ENCODE results near the gene MRPL55.

The MRPL55 gene

GRCh38 chr1:228083871-228084278 lies 25.2 kb downstream of the MRPL55 start:
- peak overlapping the region; percentile 70 for H3K4me3 ChIP-seq (ENCODE audit: low read length)
- H4K5ac ChIP-seq (ENCODE audit: low read length), result no peak overlapping the region
- no peak overlapping the region for H2BK5ac ChIP-seq (ENCODE audit: low read length)
- no peak overlapping the region for H3K4ac ChIP-seq (ENCODE audit: low read depth, low read length)
- peaks cover 8% of the 10 kb centered on the region for H3K36me3 ChIP-seq (ENCODE audit: control insufficient read depth, insufficient read depth, low read length)
- no peak overlapping the region for H2BK15ac ChIP-seq (replicated peaks; ENCODE audit: low read depth)
- peak overlapping the region; percentile 61 for H3K4me2 ChIP-seq (ENCODE audit: low read length)
- peak overlapping the region; percentile 97 for H3K56ac ChIP-seq (ENCODE audit: low read length)
- H3K27ac ChIP-seq (ENCODE audit: low read depth, low read length), result no peak overlapping the region
- H4K8ac ChIP-seq (ENCODE audit: low read depth, low read length), result no peak overlapping the region
- peak overlapping the region; percentile 97 for H3K23ac ChIP-seq (ENCODE audit: low read length)
- H3K79me2 ChIP-seq (ENCODE audit: control insufficient read depth, insufficient read depth, low read length), result peaks cover 63% of the 10 kb centered on the region
- H3K27me3 ChIP-seq (ENCODE audit: insufficient read depth, low read length, poor library complexity), result no peaks in the 10 kb centered on the region
- WGBS (ENCODE audit: extremely low coverage, insufficient coverage, low lambda C conversion rate), result no CpG with 5 or more reads among the region's 17 CpGs
- no peak overlapping the region for H3K18ac ChIP-seq (ENCODE audit: low read length)
- H3K79me1 ChIP-seq (ENCODE audit: low read length), result peaks cover 4% of the 10 kb centered on the region
- no peak overlapping the region for H2BK120ac ChIP-seq (ENCODE audit: low read depth, low read length)
- H3K4me1 ChIP-seq (ENCODE audit: control insufficient read depth, low read depth, low read length), result peaks cover 20% of the 10 kb centered on the region
- no peak for DNase-seq
- H2AK5ac ChIP-seq (ENCODE audit: low read length), result no peak overlapping the region
- H3K9ac ChIP-seq (ENCODE audit: low read length), result peak overlapping the region; percentile 88

- Histone ChIP-seq H2BK120ac (ENCODE audit: low read depth, low read length) (peak overlapping the region; percentile 4), H3K79me1 (ENCODE audit: low read length) (peaks cover 4% of the 10 kb centered on the region), H3K79me2 (ENCODE audit: control insufficient read depth, insufficient read depth, low read length) (peaks cover 56% of the 10 kb centered on the region), H3K4me3 (ENCODE audit: low read length) (peak overlapping the region; percentile 70), H3K9ac (ENCODE audit: low read length) (peak overlapping the region; percentile 88), H3K4me1 (ENCODE audit: control insufficient read depth, low read depth, low read length) (peaks cover 16% of the 10 kb centered on the region), H3K4me2 (ENCODE audit: low read length) (peak overlapping the region; percentile 61), H3K27ac (ENCODE audit: low read depth, low read length) (peak overlapping the region; percentile 76), H2AK5ac (ENCODE audit: low read length) (peak overlapping the region; percentile 64), H3K36me3 (ENCODE audit: control insufficient read depth, insufficient read depth, low read length) (peaks cover 3% of the 10 kb centered on the region), H3K27me3 (ENCODE audit: insufficient read depth, low read length, poor library complexity) (no peaks in the 10 kb centered on the region), H2BK15ac (replicated peaks; ENCODE audit: low read depth) (no peak overlapping the region), H4K5ac (ENCODE audit: low read length) (no peak overlapping the region), H3K56ac (ENCODE audit: low read length) (peak overlapping the region; percentile 97), H2BK5ac (ENCODE audit: low read length) (peak overlapping the region; percentile 44), H3K23ac (ENCODE audit: low read length) (peak overlapping the region; percentile 97), H4K8ac (ENCODE audit: low read depth, low read length) (peak overlapping the region; percentile 84), H3K18ac (ENCODE audit: low read length) (peak overlapping the region; percentile 84), H3K4ac (ENCODE audit: low read depth, low read length) (peak overlapping the region; percentile 97)
- peak; percentile 41 for DNase-seq
- no CpG with 5 or more reads among the region's 79 CpGs for WGBS (ENCODE audit: extremely low coverage, insufficient coverage, low lambda C conversion rate)
These were observed 25.9 kb downstream of the MRPL55 start for GRCh38 chr1:228082918-228083870.

- peaks cover 4% of the 10 kb centered on the region for H3K79me1 ChIP-seq (ENCODE audit: low read length)
- peak within 1 kb of the TSS; percentile 73 for H3K4me2 ChIP-seq (ENCODE audit: low read length)
- DNase-seq, result peak; percentile 94
- peak within 1 kb of the TSS; percentile 4 for H2BK120ac ChIP-seq (ENCODE audit: low read depth, low read length)
- H2BK5ac ChIP-seq (ENCODE audit: low read length), result peak within 1 kb of the TSS; percentile 44
- peak within 1 kb of the TSS; percentile 89 for H3K9ac ChIP-seq (ENCODE audit: low read length)
- WGBS (ENCODE audit: extremely low coverage, insufficient coverage, low lambda C conversion rate), result no CpG with 5 or more reads among the region's 87 CpGs
- H3K27ac ChIP-seq (ENCODE audit: low read depth, low read length), result peak within 1 kb of the TSS; percentile 76
- peak within 1 kb of the TSS; percentile 70 for H3K4me3 ChIP-seq (ENCODE audit: low read length)
- H3K79me2 ChIP-seq (ENCODE audit: control insufficient read depth, insufficient read depth, low read length), result peaks cover 48% of the 10 kb centered on the region
- peak within 1 kb of the TSS; percentile 97 for H3K56ac ChIP-seq (ENCODE audit: low read length)
- H3K4ac ChIP-seq (ENCODE audit: low read depth, low read length), result peak within 1 kb of the TSS; percentile 97
- H4K5ac ChIP-seq (ENCODE audit: low read length), result no peak within 1 kb of the TSS
- no peaks in the 10 kb centered on the region for H3K36me3 ChIP-seq (ENCODE audit: control insufficient read depth, insufficient read depth, low read length)
- H3K4me1 ChIP-seq (ENCODE audit: control insufficient read depth, low read depth, low read length), result peaks cover 14% of the 10 kb centered on the region
- H2BK15ac ChIP-seq (replicated peaks; ENCODE audit: low read depth), result no peak within 1 kb of the TSS
- peak within 1 kb of the TSS; percentile 97 for H3K23ac ChIP-seq (ENCODE audit: low read length)
- peak within 1 kb of the TSS; percentile 88 for H3K18ac ChIP-seq (ENCODE audit: low read length)
- peak within 1 kb of the TSS; percentile 64 for H2AK5ac ChIP-seq (ENCODE audit: low read length)
- no peaks in the 10 kb centered on the region for H3K27me3 ChIP-seq (ENCODE audit: insufficient read depth, low read length, poor library complexity)
- peak within 1 kb of the TSS; percentile 84 for H4K8ac ChIP-seq (ENCODE audit: low read depth, low read length)
These were observed 26.7 kb downstream of the MRPL55 start, which contains the start of gene ARF1 for GRCh38 chr1:228082214-228082917. Gene ARF1 (plus strand): TSS chr1:228082708. CDS start chr1:228097115, 14,407 bp downstream.

- peak overlapping the region; percentile 88 for H3K18ac ChIP-seq (ENCODE audit: low read length)
- H4K5ac ChIP-seq (ENCODE audit: low read length), result no peak overlapping the region
- H3K79me2 ChIP-seq (ENCODE audit: control insufficient read depth, insufficient read depth, low read length), result peaks cover 41% of the 10 kb centered on the region
- H3K4me2 ChIP-seq (ENCODE audit: low read length), result peak overlapping the region; percentile 73
- WGBS (ENCODE audit: extremely low coverage, insufficient coverage, low lambda C conversion rate), result no CpG with 5 or more reads among the region's 31 CpGs
- peak overlapping the region; percentile 75 for H3K23ac ChIP-seq (ENCODE audit: low read length)
- H3K4me3 ChIP-seq (ENCODE audit: low read length), result peak overlapping the region; percentile 65
- H2AK5ac ChIP-seq (ENCODE audit: low read length), result peak overlapping the region; percentile 33
- no peaks in the 10 kb centered on the region for H3K36me3 ChIP-seq (ENCODE audit: control insufficient read depth, insufficient read depth, low read length)
- H2BK15ac ChIP-seq (replicated peaks; ENCODE audit: low read depth), result no peak overlapping the region
- H3K79me1 ChIP-seq (ENCODE audit: low read length), result peaks cover 4% of the 10 kb centered on the region
- peak overlapping the region; percentile 94 for H3K56ac ChIP-seq (ENCODE audit: low read length)
- H3K27ac ChIP-seq (ENCODE audit: low read depth, low read length), result no peak overlapping the region
- H3K9ac ChIP-seq (ENCODE audit: low read length), result peak overlapping the region; percentile 89
- H3K4ac ChIP-seq (ENCODE audit: low read depth, low read length), result peak overlapping the region; percentile 85
- peak overlapping the region; percentile 42 for H2BK5ac ChIP-seq (ENCODE audit: low read length)
- no peak overlapping the region for H4K8ac ChIP-seq (ENCODE audit: low read depth, low read length)
- H3K27me3 ChIP-seq (ENCODE audit: insufficient read depth, low read length, poor library complexity), result no peaks in the 10 kb centered on the region
- DNase-seq, result peak; percentile 78
- H2BK120ac ChIP-seq (ENCODE audit: low read depth, low read length), result no peak overlapping the region
- H3K4me1 ChIP-seq (ENCODE audit: control insufficient read depth, low read depth, low read length), result peaks cover 13% of the 10 kb centered on the region
These were observed 27.4 kb downstream of the MRPL55 start for GRCh38 chr1:228081578-228082213.

GRCh38 chr1:228081144-228081543 lies 28.0 kb downstream of the MRPL55 start:
- no peak overlapping the region for H2BK120ac ChIP-seq (ENCODE audit: low read depth, low read length)
- no peaks in the 10 kb centered on the region for H3K27me3 ChIP-seq (ENCODE audit: insufficient read depth, low read length, poor library complexity)
- H3K4me1 ChIP-seq (ENCODE audit: control insufficient read depth, low read depth, low read length), result peaks cover 12% of the 10 kb centered on the region
- DNase-seq, result no peak
- no peaks in the 10 kb centered on the region for H3K36me3 ChIP-seq (ENCODE audit: control insufficient read depth, insufficient read depth, low read length)
- no CpG with 5 or more reads among the region's 7 CpGs for whole genome bisulfite sequencing (ENCODE audit: extremely low coverage, insufficient coverage, low lambda C conversion rate)
- H2AK5ac ChIP-seq (ENCODE audit: low read length), result no peak overlapping the region
- H3K79me1 ChIP-seq (ENCODE audit: low read length), result peaks cover 4% of the 10 kb centered on the region
- H4K8ac ChIP-seq (ENCODE audit: low read depth, low read length), result no peak overlapping the region
- no peak overlapping the region for H3K23ac ChIP-seq (ENCODE audit: low read length)
- peak overlapping the region; percentile 89 for H3K9ac ChIP-seq (ENCODE audit: low read length)
- no peak overlapping the region for H2BK15ac ChIP-seq (replicated peaks; ENCODE audit: low read depth)
- peaks cover 36% of the 10 kb centered on the region for H3K79me2 ChIP-seq (ENCODE audit: control insufficient read depth, insufficient read depth, low read length)
- H3K27ac ChIP-seq (ENCODE audit: low read depth, low read length), result no peak overlapping the region
- no peak overlapping the region for H3K56ac ChIP-seq (ENCODE audit: low read length)
- no peak overlapping the region for H3K4me2 ChIP-seq (ENCODE audit: low read length)
- no peak overlapping the region for H4K5ac ChIP-seq (ENCODE audit: low read length)
- no peak overlapping the region for H3K4ac ChIP-seq (ENCODE audit: low read depth, low read length)
- H2BK5ac ChIP-seq (ENCODE audit: low read length), result no peak overlapping the region
- H3K4me3 ChIP-seq (ENCODE audit: low read length), result no peak overlapping the region
- no peak overlapping the region for H3K18ac ChIP-seq (ENCODE audit: low read length)

All from mesendoderm (in vitro differentiated cells).